Skeletal muscle satellite cell (primary cell): ENCODE measurements around the gene DCLRE1A. TPM values are rescaled to one million over a fixed set of nuclear protein-coding genes. Genes with fewer than 3 reads are reported as not detected.

ENCODE experiments used
- small RNA-seq: library from RNA; depleted of rRNA; stranded (forward); fragments of <200 nt; gene quantifications from one replicate; pipeline ENCODE3, GENCODE V24; 2012

DCLRE1A gene

Small RNA genes within 50 kb of the gene (small RNA-seq; reads per million reads assigned to genes)
- gene RF00560: not detected
